Caco-2 (cell line): Measurements from ENCODE around the gene TEX19. TPM values are rescaled to one million over a fixed set of nuclear protein-coding genes. Genes with fewer than 3 reads are reported as not detected.
"Not testable (repeated sequence)": the region's sequence is repeated elsewhere in the genome, so short reads cannot be mapped to it uniquely, and the experiment has no call there.

ENCODE experiments used
- BruUV-seq: library from RNA; stranded (reverse); fragments of 400-500 nt; replicated peaks from 2 replicates; lab custom pipeline; 2021; lab: Mats Ljungman, UMichigan
- CTCF ChIA-PET: fragments of 300-600 bp; sonication (Branson Sonifier 250); formaldehyde crosslinking; loops from one replicate; lab custom pipeline; 2022; ENCODE audit warnings: antibody characterized with exemption; lab: Charles Lee
- POLR2A ChIA-PET: fragments of 300-600 bp; sonication (Branson Sonifier 250); formaldehyde crosslinking; loops from one replicate; lab custom pipeline; 2022; ENCODE audit warnings: antibody characterized with exemption; lab: Charles Lee
- DNase-seq, 2 experiments: peaks; one replicate each; pipeline versions ENCODE4 v3.0.0 to v3.0.0-alpha.2; 2020 to 2022
- H3K27me3 ChIP-seq: replicated peaks from 2 replicates; pipeline ENCODE4 v1.6.0; 2011; ENCODE audit warnings: low read length; ENCODE audit not compliant: control insufficient read depth, insufficient read depth
- H3K36me3 ChIP-seq: 2 replicates; pipeline ENCODE4 v1.5.1; 2011; ENCODE audit warnings: low read length; ENCODE audit not compliant: control insufficient read depth, insufficient read depth
- H3K4me1 ChIP-seq: fragments of 250-450 bp; sonication (Bioruptor Pico); 2 replicates; pipeline ENCODE4 v1.5.1; 2020; ENCODE audit warnings: mild to moderate bottlenecking
- H3K4me3 ChIP-seq: 2 replicates; pipeline ENCODE4 v1.5.1; 2011; ENCODE audit warnings: low read depth, mild to moderate bottlenecking, control low read depth, low read length
- H3K9me3 ChIP-seq: fragments of 250-450 bp; sonication (Bioruptor Pico); 2 replicates; pipeline ENCODE4 v1.5.1; 2020; ENCODE audit warnings: mild to moderate bottlenecking, moderate library complexity
- H3K27ac Mint-ChIP-seq: one replicate; pipeline ENCODE4 v1.8.0; 2022; ENCODE audit warnings: mixed read lengths; ENCODE audit not compliant: unreplicated experiment
- H3K27me3 Mint-ChIP-seq: one replicate; pipeline ENCODE4 v1.8.0; 2022; ENCODE audit warnings: mixed read lengths; ENCODE audit not compliant: insufficient read depth, unreplicated experiment
- H3K36me3 Mint-ChIP-seq: one replicate; pipeline ENCODE4 v1.8.0; 2022; ENCODE audit warnings: mild to moderate bottlenecking, mixed read lengths; ENCODE audit not compliant: insufficient read depth, unreplicated experiment
- H3K4me1 Mint-ChIP-seq: one replicate; pipeline ENCODE4 v1.8.0; 2022; ENCODE audit warnings: low read depth, mixed read lengths; ENCODE audit not compliant: unreplicated experiment
- H3K4me3 Mint-ChIP-seq: one replicate; pipeline ENCODE4 v1.8.0; 2022; ENCODE audit warnings: mild to moderate bottlenecking, moderate library complexity, mixed read lengths; ENCODE audit not compliant: unreplicated experiment
- H3K9me3 Mint-ChIP-seq: one replicate; pipeline ENCODE4 v1.8.0; 2022; ENCODE audit warnings: mixed read lengths; ENCODE audit not compliant: unreplicated experiment
- CTCF ChIP-seq, 2 experiments: fragments of 200-600 bp in 1 of 2; IDR thresholded peaks; 1 replicate in 1 of 2; 2 replicates in 1 of 2; pipeline versions ENCODE4 v1.5.1 to v1.8.0; 2011 to 2022; ENCODE audit warnings: antibody characterized with exemption in 1 of 2, control low read depth in 1 of 2, inconsistent platforms in 1 of 2, low read depth in 1 of 2, low read length in 1 of 2, mild to moderate bottlenecking in 1 of 2, moderate library complexity in 1 of 2; ENCODE audit not compliant: insufficient read depth in 1 of 2, severe bottlenecking in 1 of 2, unreplicated experiment in 1 of 2
- intact Hi-C: fragments of 100-400 bp; cut with micrococcal nuclease; formaldehyde crosslinking; loops from one replicate; pipeline ENCODE4 v1.10.0; 2022; ENCODE audit not compliant: unreplicated experiment
- total RNA-seq: library from RNA; stranded (reverse); gene quantifications from 2 replicates; pipeline ENCODE4 v1.2.3, GENCODE V29; 2022

TEX19 gene
- total RNA-seq, 1 experiment from 2014 or later, result 4.2 TPM

GRCh38 chr17:82357394-82357793, 1.7 kb upstream of the TEX19 start:
- no peak for TF ChIP-seq CTCF (IDR thresholded peaks at IDR 0.05; ENCODE audit: insufficient read depth in 1 of 2, low read depth in 1 of 2, low read length in 1 of 2, severe bottlenecking in 1 of 2, unreplicated experiment in 1 of 2)
- Histone ChIP-seq H3K36me3 (no peaks in the 10 kb centered on the region), H3K27me3 (no peaks in the 10 kb centered on the region), H3K4me1 (peaks cover 35% of the 10 kb centered on the region), H3K4me3 (no peak overlapping the region), H3K9me3 (no peaks in the 10 kb centered on the region)
- Mint-ChIP-seq H3K36me3 (peaks cover 6% of the 10 kb centered on the region), H3K9me3 (no peaks in the 10 kb centered on the region), H3K4me3 (no peak overlapping the region), H3K4me1 (peaks cover 26% of the 10 kb centered on the region), H3K27me3 (no peaks in the 10 kb centered on the region), H3K27ac (no peak overlapping the region)
- ChIA-PET CTCF (interaction anchor here (0.6 to 1.5 kb wide), 5 partner anchors 9 to 121 kb away, joined by 3 to 7 read pairs (median 3); no protein-coding TSS in a partner anchor), POLR2A (interaction anchor here (0.7 kb wide), 1 partner anchor 9 kb away, joined by 3 read pairs; no protein-coding TSS in a partner anchor)
- intact Hi-C loops, result no loop called here
- no peak for DNase-seq
- no TSS peak for BruUV-seq

- DNase-seq, result not testable (repeated sequence)
Observed at GRCh38 chr17:82359451-82360074, 516 bp downstream of the TEX19 start.

GRCh38 chr17:82361885-82362633, 3.0 kb downstream of the TEX19 start:
- DNase-seq, result no peak
- Mint-ChIP-seq H3K36me3 (no peaks in the 10 kb centered on the region), H3K27ac (no peak overlapping the region), H3K9me3 (no peaks in the 10 kb centered on the region), H3K27me3 (no peaks in the 10 kb centered on the region), H3K4me1 (peaks cover 14% of the 10 kb centered on the region), H3K4me3 (no peak overlapping the region)
- ChIA-PET POLR2A (no interaction called here), CTCF (interaction anchor here (0.6 kb wide), 1 partner anchor 10 kb away, joined by 4 read pairs; no protein-coding TSS in a partner anchor)
- Histone ChIP-seq H3K36me3 (no peaks in the 10 kb centered on the region), H3K4me1 (peaks cover 31% of the 10 kb centered on the region), H3K9me3 (no peaks in the 10 kb centered on the region), H3K27me3 (no peaks in the 10 kb centered on the region), H3K4me3 (no peak overlapping the region)
- TF ChIP-seq CTCF (IDR thresholded peaks at IDR 0.05; ENCODE audit: insufficient read depth in 1 of 2, low read depth in 1 of 2, low read length in 1 of 2, severe bottlenecking in 1 of 2, unreplicated experiment in 1 of 2), result no peak
- intact Hi-C loops, result no loop called here
- BruUV-seq, result TSS peak; percentile 27

More at GRCh38 chr17:82359451-82360074, 516 bp downstream of the TEX19 start:
- H3K4me1 ChIP-seq, result peaks cover 35% of the 10 kb centered on the region
- H3K27me3 ChIP-seq, H3K27me3 Mint-ChIP-seq, POLR2A ChIA-PET, H3K36me3 ChIP-seq, H3K9me3 ChIP-seq, H3K9me3 Mint-ChIP-seq, H3K36me3 Mint-ChIP-seq, CTCF ChIA-PET, BruUV-seq, intact Hi-C loops, H3K4me3 Mint-ChIP-seq, H3K4me3 ChIP-seq, H3K27ac Mint-ChIP-seq: not testable (repeated sequence)
- peaks cover 26% of the 10 kb centered on the region for H3K4me1 Mint-ChIP-seq
